ENCODE measurements around the gene ZFP42.

- TF ChIP-seq POLR2A (IDR thresholded peaks at IDR 0.05) (no peak), CTCF (IDR thresholded peaks at IDR 0.05) (no peak)
Observed at GRCh38 chr4:188046657-188047056, 51.1 kb downstream of the ZFP42 start.

All from Peyer's patch (tissue), 4 donors.